Measurements from ENCODE around the gene F12. TPM values are rescaled to one million over a fixed set of nuclear protein-coding genes. Genes with fewer than 3 reads are reported as not detected.

Gene F12
- total and polyA plus RNA-seq, 2 donors (not counting 3 experiments of a cell fraction or from before 2014, with no cell fraction given): 1.00 to 1.4 TPM

DNA sequence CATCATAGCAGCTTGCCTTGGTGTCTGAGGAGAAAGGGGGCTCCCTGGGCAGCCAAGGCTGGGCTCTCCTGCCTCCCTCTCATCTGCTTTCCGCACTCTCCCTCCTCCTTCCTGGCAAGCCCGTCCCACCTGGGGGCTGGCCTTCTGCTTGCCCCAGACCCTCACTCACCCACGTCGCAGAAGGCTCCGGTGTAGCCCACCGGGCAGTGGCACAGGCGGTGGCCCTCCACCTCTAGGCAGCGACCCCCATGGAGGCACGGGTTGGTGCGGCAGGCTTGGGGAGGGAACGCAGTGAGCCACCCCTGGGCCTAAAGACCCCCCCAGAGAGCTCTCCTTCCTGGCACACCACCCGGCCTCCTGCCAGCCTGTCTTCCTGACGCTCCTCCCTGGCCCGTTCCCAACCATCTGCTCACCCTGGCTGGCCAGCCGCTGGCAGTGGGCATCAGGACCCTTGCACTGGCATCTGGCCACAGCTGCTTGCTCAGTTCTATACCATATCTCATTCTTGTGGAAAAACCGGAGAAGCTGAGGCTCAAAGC is 4.7 kb downstream of the F12 start:
- TF ChIP-seq EZH2 (IDR thresholded peaks at IDR 0.05; ENCODE audit: borderline replicate concordance, low read depth, low read length, severe bottlenecking) (no peak), FOS (IDR thresholded peaks at IDR 0.05; ENCODE audit: borderline replicate concordance, insufficient read depth, low read length) (no peak), MAX (IDR thresholded peaks at IDR 0.05; ENCODE audit: insufficient read depth, insufficient read length) (no peak), GATA2 (IDR thresholded peaks at IDR 0.05; ENCODE audit: insufficient read depth, insufficient read length, low read depth, low read length) (no peak), CTCF (IDR thresholded peaks at IDR 0.05; ENCODE audit: extremely low read depth in 1 of 2, insufficient read depth in 1 of 2, low read depth in 1 of 2, low read length in 2 of 2) (no peak), POLR2AphosphoS5 (IDR thresholded peaks at IDR 0.05; ENCODE audit: insufficient read depth, low read depth, low read length) (no peak), MYC (IDR thresholded peaks at IDR 0.05; ENCODE audit: low read depth, low read length) (no peak), POLR2A (IDR thresholded peaks at IDR 0.05; ENCODE audit: low read depth, low read length) (no peak), JUN (IDR thresholded peaks at IDR 0.05; ENCODE audit: borderline replicate concordance, insufficient read depth, insufficient read length, low read depth) (no peak)
- Histone ChIP-seq H3K27me3 (ENCODE audit: control insufficient read depth in 2 of 2, insufficient read depth in 2 of 2, low read length in 2 of 2) (peaks cover 29 to 36% of the 10 kb centered on the region in 2 experiments), H3K9me3 (replicated peaks; ENCODE audit: control insufficient read depth, insufficient read depth, low read length) (no peaks in the 10 kb centered on the region), H3K4me3 (replicated peaks in 1 of 3; ENCODE audit: insufficient read depth in 1 of 3, low read depth in 1 of 3, low read length in 3 of 3) (peak overlapping the region in 1 of 3 experiments; percentile 42), H3K27ac (ENCODE audit: insufficient read depth, low read depth, low read length) (no peak overlapping the region), H2AFZ (ENCODE audit: low read depth, low read length) (peak overlapping the region; percentile 97), H3K79me2 (ENCODE audit: control insufficient read depth, insufficient read depth, low read length) (no peaks in the 10 kb centered on the region), H4K20me1 (replicated peaks; ENCODE audit: control insufficient read depth, extremely low read depth, insufficient read depth, low read length) (no peaks in the 10 kb centered on the region), H3K9ac (replicated peaks; ENCODE audit: extremely low read depth, insufficient read depth, low read length) (no peak overlapping the region), H3K4me1 (ENCODE audit: control insufficient read depth, extremely low read depth, insufficient read depth, low read length) (peaks cover 23% of the 10 kb centered on the region), H3K9me1 (replicated peaks; ENCODE audit: control insufficient read depth, extremely low read depth, insufficient read depth, low read length) (no peaks in the 10 kb centered on the region), H3K4me2 (ENCODE audit: insufficient read depth, low read length) (peak overlapping the region; percentile 67), H3K36me3 (ENCODE audit: control insufficient read depth in 2 of 2, extremely low read depth in 1 of 2, insufficient read depth in 2 of 2, low read length in 2 of 2) (no peaks in the 10 kb centered on the region)
- no peak for DNase-seq (ENCODE audit: low read depth, low spot score)
- dilution Hi-C loops (cut with MboI; ENCODE audit: extremely low pct_ligation_motif_present, low sequenced_read_pairs): no loop called here
- BruUV-seq (replicated peaks): no TSS peak
- intact Hi-C loops (cut with micrococcal nuclease): loop anchor here (1.0 to 2.0 kb wide), 3 partner anchors 22 to 90 kb away; partner anchors contain the start of gene GRK6
- CTCF ChIA-PET: interaction anchor here (0.6 to 7.1 kb wide), 37 partner anchors 10 to 294 kb away, joined by 3 to 288 read pairs (median 8); partner anchors contain the start of genes DDX41, GRK6, LMAN2 and PRR7
- no peak for FAIRE-seq
- POLR2A ChIA-PET: interaction anchor here (0.5 to 1.8 kb wide), 5 partner anchors 21 to 93 kb away, joined by 4 to 7 read pairs (median 7); partner anchors contain the start of genes GRK6 and PDLIM7
